Large intestine (tissue), 12 donors: ENCODE data around the gene GCH1. TPM values are rescaled to one million over a fixed set of nuclear protein-coding genes. Genes with fewer than 3 reads are reported as not detected.

Experiments
- DNase-seq, 2 donors: peaks; one replicate each; pipeline versions ENCODE4 v3.0.0 to v3.0.0-alpha.2; 2013
- H3K27ac ChIP-seq: one replicate; pipeline ENCODE4 v1.5.1; 2013; ENCODE audit warnings: low read length
- H3K27me3 ChIP-seq: 2 replicates; pipeline ENCODE4 v1.6.1; 2013; ENCODE audit warnings: low read length; ENCODE audit not compliant: control insufficient read depth, insufficient read depth
- H3K36me3 ChIP-seq: 2 replicates; pipeline ENCODE4 v1.6.1; 2013; ENCODE audit warnings: low read length; ENCODE audit not compliant: control insufficient read depth, insufficient read depth
- H3K4me1 ChIP-seq: one replicate; pipeline ENCODE4 v1.6.1; 2013; ENCODE audit warnings: low read length; ENCODE audit not compliant: control insufficient read depth, insufficient read depth
- H3K4me3 ChIP-seq: one replicate; pipeline ENCODE4 v1.5.1; 2013; ENCODE audit warnings: low read length
- H3K9me3 ChIP-seq: one replicate; pipeline ENCODE4 v1.6.1; 2013; ENCODE audit warnings: mild to moderate bottlenecking, low read depth, low read length, moderate library complexity; ENCODE audit not compliant: control insufficient read depth
- WGBS: methylation state at CpG from one replicate; pipeline ENCODE4 v1.1.5; 2013; ENCODE audit warnings: low lambda C conversion rate; ENCODE audit not compliant: insufficient coverage; 5-methylcytosine and 5-hydroxymethylcytosine counted together
- long read RNA-seq, 11 donors: transcript quantifications; one replicate each; lab custom pipeline, GENCODE V29; 2026
- polyA plus RNA-seq: library from polyadenylated mRNA; unstranded; fragments of 120-200 nt; gene quantifications from one replicate; pipeline ENCODE4 v1.2.1, GENCODE V29; 2013

The GCH1 gene
- polyA plus RNA-seq = 27.5 TPM
- long read RNA-seq, donor 1 = 0 reads
- long read RNA-seq, donor 2, transcript GCH1-207 (6 exons, 2,923 nt) = major isoform, 8 of 8 reads
- long read RNA-seq, donor 2, partial matches to known transcripts = 0 of 8 reads
- long read RNA-seq, donor 2, other reads (novel, unspliced or antisense) = 0 of 8 reads
- long read RNA-seq, donor 3 = 0 reads
- long read RNA-seq, donor 4 = 0 reads
- long read RNA-seq, donor 5, partial matches to known transcripts = 0 of 1 reads
- long read RNA-seq, donor 5, other reads (novel, unspliced or antisense) = 0 of 1 reads
- long read RNA-seq, donor 6, transcript GCH1-207 (6 exons, 2,923 nt) = major isoform, 8 of 8 reads
- long read RNA-seq, donor 6, partial matches to known transcripts = 0 of 8 reads
- long read RNA-seq, donor 6, other reads (novel, unspliced or antisense) = 0 of 8 reads
- long read RNA-seq, donor 7, partial matches to known transcripts = 0 of 1 reads
- long read RNA-seq, donor 7, other reads (novel, unspliced or antisense) = 0 of 1 reads
- long read RNA-seq, donor 8, transcript GCH1-207 (6 exons, 2,923 nt) = major isoform, 6 of 6 reads
- long read RNA-seq, donor 8, partial matches to known transcripts = 0 of 6 reads
- long read RNA-seq, donor 8, other reads (novel, unspliced or antisense) = 0 of 6 reads
- long read RNA-seq, donor 9, transcript GCH1-207 (6 exons, 2,923 nt) = major isoform, 9 of 9 reads
- long read RNA-seq, donor 9, partial matches to known transcripts = 0 of 9 reads
- long read RNA-seq, donor 9, other reads (novel, unspliced or antisense) = 0 of 9 reads
- long read RNA-seq, donor 10, transcript GCH1-207 (6 exons, 2,923 nt) = major isoform, 6 of 6 reads
- long read RNA-seq, donor 10, partial matches to known transcripts = 0 of 6 reads
- long read RNA-seq, donor 10, other reads (novel, unspliced or antisense) = 0 of 6 reads
- long read RNA-seq, donor 11, transcript GCH1-207 (6 exons, 2,923 nt) = major isoform, 5 of 5 reads
- long read RNA-seq, donor 11, partial matches to known transcripts = 0 of 5 reads
- long read RNA-seq, donor 11, other reads (novel, unspliced or antisense) = 0 of 5 reads

GRCh38 chr14:54902521-54903420 lies at the start of gene GCH1:
GCH1 (minus strand) TSS chr14:54902826; CDS start chr14:54902663, 163 bp downstream.
- no CpG with 5 or more reads among the region's 83 CpGs for WGBS

DNA sequence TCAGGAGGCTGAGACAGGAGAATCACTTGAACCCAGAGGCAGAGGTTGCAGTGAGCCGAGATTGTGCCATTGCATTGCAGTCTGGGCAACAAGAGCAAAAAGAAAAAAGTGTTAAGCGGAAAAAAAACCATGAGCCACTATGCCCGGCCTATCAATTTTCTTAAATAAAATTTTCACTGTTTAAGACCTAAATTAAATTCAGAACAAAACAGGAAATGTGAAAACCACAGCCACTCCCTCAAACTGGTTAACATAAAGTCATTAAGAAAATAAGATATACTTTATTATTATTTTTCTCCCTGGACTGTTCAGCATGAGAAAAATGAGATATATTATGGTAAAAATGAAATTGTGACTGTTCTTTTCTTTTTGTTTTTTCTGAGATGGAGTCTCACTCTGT lies 44.6 kb upstream of the GCH1 start:
- 100% methylated on average over 2 of the region's 3 CpGs for WGBS
- H3K36me3 ChIP-seq = no peaks in the 10 kb centered on the region

More at GRCh38 chr14:54902521-54903420, at the start of gene GCH1:
- peaks cover 5% of the 10 kb centered on the region for H3K27me3 ChIP-seq
- H3K4me1 ChIP-seq = no peaks in the 10 kb centered on the region
- DNase-seq = peak; percentile 84 to 93
- no peaks in the 10 kb centered on the region for H3K36me3 ChIP-seq
- H3K9me3 ChIP-seq = peaks cover 3% of the 10 kb centered on the region
- H3K27ac ChIP-seq = peak within 1 kb of the TSS; percentile 93
- H3K4me3 ChIP-seq = peak within 1 kb of the TSS; percentile 83

DNA sequence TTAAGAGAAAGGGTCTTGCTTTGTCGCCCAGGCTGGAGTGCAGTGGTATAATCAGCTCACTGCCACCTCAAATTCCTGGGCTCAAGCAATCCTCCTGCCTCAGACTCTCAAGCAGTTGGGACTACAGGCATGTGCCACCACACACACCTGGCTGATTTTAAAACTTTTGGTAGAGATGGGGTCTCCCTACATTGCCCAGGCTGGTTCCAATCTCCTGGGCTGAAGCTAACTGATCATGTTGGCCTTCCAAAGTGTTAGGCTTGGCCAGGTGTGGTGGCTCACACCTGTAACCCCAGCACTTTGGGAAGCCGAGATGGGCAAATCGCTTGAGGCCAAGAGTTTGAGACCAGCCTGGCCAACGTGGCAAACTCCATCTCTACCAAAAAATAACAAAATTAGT lies 43.9 kb upstream of the GCH1 start:
- DNase-seq = no peak
- Histone ChIP-seq H3K4me3 (no peak overlapping the region), H3K27ac (no peak overlapping the region), H3K9me3 (no peaks in the 10 kb centered on the region), H3K27me3 (no peaks in the 10 kb centered on the region), H3K4me1 (no peaks in the 10 kb centered on the region), H3K36me3 (no peaks in the 10 kb centered on the region)
- WGBS = no CpG with 5 or more reads among the region's 4 CpGs

More for the DNA sequence above, 44.6 kb upstream of the GCH1 start:
- Histone ChIP-seq H3K4me3 (no peak overlapping the region), H3K27ac (no peak overlapping the region), H3K9me3 (no peaks in the 10 kb centered on the region), H3K27me3 (no peaks in the 10 kb centered on the region), H3K4me1 (no peaks in the 10 kb centered on the region)
- DNase-seq = no peak

DNA sequence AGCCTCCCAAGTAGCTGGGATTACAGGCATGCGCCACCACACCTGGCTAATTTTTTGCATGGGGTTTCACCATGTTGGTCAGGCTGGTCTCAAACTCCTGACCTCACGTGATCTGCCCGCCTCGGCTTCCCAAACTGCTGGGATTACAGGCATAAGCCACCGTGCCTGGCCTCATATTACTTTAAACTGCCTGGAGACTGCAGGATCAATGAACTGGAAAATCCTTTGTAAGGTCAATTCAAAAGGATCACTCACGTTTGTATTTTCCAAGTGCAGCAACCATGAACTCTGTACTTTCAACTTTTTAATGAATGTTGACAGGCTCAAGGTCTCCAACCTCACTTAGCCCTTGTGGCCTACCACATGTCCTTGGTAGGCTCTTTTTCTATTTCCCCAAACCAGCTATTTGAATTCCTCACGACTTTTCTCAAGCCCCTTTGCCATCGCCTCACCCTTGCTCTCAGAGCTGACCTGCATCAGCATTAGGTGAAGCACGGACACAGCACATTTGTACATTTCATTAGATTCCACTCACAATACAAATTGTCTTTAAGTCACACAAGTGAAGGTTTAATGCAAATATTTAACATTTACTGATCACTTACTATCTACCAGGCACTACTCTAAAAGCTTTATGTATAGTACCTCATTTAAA lies 42.2 kb upstream of the GCH1 start:
- Histone ChIP-seq H3K27ac (no peak overlapping the region), H3K4me3 (no peak overlapping the region), H3K27me3 (no peaks in the 10 kb centered on the region), H3K36me3 (no peaks in the 10 kb centered on the region), H3K4me1 (no peaks in the 10 kb centered on the region), H3K9me3 (no peaks in the 10 kb centered on the region)
- no peak for DNase-seq
- 50% methylated on average over 1 of the region's 9 CpGs for WGBS

DNA sequence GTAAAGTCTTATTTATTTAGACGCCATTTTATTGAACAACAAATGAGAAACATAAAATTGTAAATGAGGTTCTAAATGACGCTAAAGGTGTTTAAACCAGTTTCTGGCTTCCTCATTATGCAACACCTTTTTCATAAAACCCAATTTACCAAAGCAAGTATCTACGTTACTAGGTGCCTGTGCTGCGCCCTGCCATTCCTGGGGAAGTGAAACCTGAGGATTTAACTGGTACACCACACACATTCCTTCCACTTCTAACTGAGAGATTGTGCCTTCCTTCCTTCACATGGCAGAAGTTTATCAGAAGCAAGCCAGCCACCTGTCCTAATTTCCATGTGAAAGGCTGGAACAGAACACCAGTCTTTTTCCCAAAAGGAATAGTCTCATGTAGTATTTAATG lies 40.3 kb upstream of the GCH1 start:
- no peak overlapping the region for H3K27ac ChIP-seq
- no peaks in the 10 kb centered on the region for H3K4me1 ChIP-seq
- no peaks in the 10 kb centered on the region for H3K36me3 ChIP-seq
- H3K27me3 ChIP-seq = no peaks in the 10 kb centered on the region
- WGBS = no CpG with 5 or more reads among the region's 4 CpGs
- no peak overlapping the region for H3K4me3 ChIP-seq
- no peak for DNase-seq
- no peaks in the 10 kb centered on the region for H3K9me3 ChIP-seq

DNA sequence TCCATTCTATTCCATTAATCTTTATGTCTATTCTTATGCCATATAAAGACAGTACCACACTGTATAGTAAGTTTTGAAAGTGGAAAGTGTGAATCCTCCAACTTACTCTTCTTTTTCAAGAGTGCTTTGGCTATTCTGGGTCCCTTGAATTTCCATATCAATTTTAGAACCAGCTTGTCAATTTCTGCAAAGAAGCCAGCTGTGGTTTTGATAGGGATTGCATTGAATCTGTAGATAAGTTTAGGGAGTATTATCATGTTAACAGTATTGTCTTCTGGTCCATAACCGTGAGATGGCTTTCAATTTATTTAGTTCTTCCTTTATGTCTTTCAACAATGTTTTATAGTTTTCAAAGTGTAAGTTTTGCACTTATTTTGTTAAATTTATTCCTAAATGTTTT lies 34.2 kb upstream of the GCH1 start:
- no peaks in the 10 kb centered on the region for H3K4me1 ChIP-seq
- no peaks in the 10 kb centered on the region for H3K36me3 ChIP-seq
- WGBS = no CpG with 5 or more reads among the region's 1 CpG
- H3K27ac ChIP-seq = no peak overlapping the region
- no peak overlapping the region for H3K4me3 ChIP-seq
- no peaks in the 10 kb centered on the region for H3K9me3 ChIP-seq
- no peaks in the 10 kb centered on the region for H3K27me3 ChIP-seq
- no peak for DNase-seq

DNA sequence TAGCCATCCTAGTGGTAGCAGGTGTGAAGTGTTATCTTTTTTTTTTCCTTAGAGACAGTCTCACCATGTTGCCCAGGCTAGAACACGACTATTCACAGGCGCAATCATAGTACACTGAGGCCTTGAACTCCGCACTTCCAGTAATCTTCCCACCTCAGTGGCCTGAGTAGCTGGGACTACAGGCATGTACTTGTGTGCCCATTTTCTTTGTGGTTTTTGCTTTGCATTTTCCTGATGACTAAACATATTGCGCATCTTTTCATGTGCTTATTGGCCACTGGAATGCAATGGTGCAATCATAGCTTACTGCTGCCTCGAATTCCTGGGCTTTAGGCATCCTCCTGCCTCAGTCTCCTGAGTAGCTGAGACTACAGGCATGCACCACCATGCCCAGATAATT lies 33.3 kb upstream of the GCH1 start:
- H3K4me1 ChIP-seq = no peaks in the 10 kb centered on the region
- no peak overlapping the region for H3K4me3 ChIP-seq
- no CpG with 5 or more reads among the region's 5 CpGs for WGBS
- DNase-seq = no peak
- H3K27me3 ChIP-seq = no peaks in the 10 kb centered on the region
- H3K36me3 ChIP-seq = no peaks in the 10 kb centered on the region
- no peak overlapping the region for H3K27ac ChIP-seq
- H3K9me3 ChIP-seq = no peaks in the 10 kb centered on the region

DNA sequence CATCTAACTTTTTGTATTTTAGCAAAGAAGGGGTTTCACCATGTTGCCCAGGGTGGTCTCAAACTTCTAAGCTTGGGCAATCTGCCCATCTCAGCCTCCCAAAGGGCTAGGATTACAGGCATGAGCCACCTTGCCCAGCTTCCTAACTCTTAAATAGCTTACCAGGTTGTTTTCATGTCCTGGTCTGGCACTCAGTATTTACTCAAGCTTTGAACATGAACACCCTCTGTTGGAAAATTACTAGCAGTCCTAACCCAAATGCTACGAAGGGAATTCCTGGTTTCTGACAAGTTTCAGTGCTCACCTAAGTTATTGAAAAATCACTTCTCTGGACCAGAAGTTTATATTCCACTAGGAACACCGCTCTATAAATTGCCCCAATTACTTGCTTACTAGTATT lies 32.5 kb upstream of the GCH1 start:
- Histone ChIP-seq H3K36me3 (no peaks in the 10 kb centered on the region), H3K4me3 (no peak overlapping the region), H3K27me3 (no peaks in the 10 kb centered on the region), H3K27ac (no peak overlapping the region), H3K4me1 (no peaks in the 10 kb centered on the region), H3K9me3 (no peaks in the 10 kb centered on the region)
- 100% methylated on average over 1 of the region's 2 CpGs for WGBS
- DNase-seq = no peak

DNA sequence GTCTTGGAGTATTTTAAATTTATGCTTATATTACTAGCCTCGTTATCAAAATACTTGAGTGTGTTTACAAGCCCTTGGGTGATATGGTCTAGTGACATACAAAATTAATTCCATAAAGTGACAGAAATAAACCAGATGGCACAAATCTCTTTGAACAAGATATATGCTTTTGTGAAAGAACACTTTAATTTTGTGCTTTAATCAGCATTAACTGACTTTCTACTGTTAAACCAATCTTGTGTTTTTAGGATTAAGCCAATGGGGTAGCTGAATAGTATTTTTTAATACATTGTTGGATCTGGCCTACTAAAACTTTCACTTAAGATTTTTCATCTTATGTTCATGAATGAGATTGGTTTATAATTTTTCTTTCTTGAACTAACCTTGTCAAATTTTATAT lies 30.4 kb upstream of the GCH1 start:
- no peaks in the 10 kb centered on the region for H3K4me1 ChIP-seq
- no peaks in the 10 kb centered on the region for H3K36me3 ChIP-seq
- H3K9me3 ChIP-seq = no peaks in the 10 kb centered on the region
- no peak for DNase-seq
- H3K27me3 ChIP-seq = no peaks in the 10 kb centered on the region
- H3K4me3 ChIP-seq = no peak overlapping the region
- no peak overlapping the region for H3K27ac ChIP-seq
- no CpG with 5 or more reads among the region's 1 CpG for WGBS
